ENCODE measurements around the gene BCL2A1. TPM values are rescaled to one million over a fixed set of nuclear protein-coding genes. Genes with fewer than 3 reads are reported as not detected.
A peak's percentile ranks its signal among the peaks of the same experiment; 100 is the strongest.
"Not testable (repeated sequence)": the region's sequence is repeated elsewhere in the genome, so short reads cannot be mapped to it uniquely, and the experiment has no call there.

Gene BCL2A1
- total RNA-seq, 4 donors from 2014 or later, result 0.84 to 1.3 TPM; not detected in 2

GRCh38 chr15:80012060-80012726 lies 41.2 kb upstream of the BCL2A1 start:
- intact Hi-C loops (cut with DNase I; ENCODE audit: low total_unique reads), result no loop called here
- TF ChIP-seq, protein P1, sequence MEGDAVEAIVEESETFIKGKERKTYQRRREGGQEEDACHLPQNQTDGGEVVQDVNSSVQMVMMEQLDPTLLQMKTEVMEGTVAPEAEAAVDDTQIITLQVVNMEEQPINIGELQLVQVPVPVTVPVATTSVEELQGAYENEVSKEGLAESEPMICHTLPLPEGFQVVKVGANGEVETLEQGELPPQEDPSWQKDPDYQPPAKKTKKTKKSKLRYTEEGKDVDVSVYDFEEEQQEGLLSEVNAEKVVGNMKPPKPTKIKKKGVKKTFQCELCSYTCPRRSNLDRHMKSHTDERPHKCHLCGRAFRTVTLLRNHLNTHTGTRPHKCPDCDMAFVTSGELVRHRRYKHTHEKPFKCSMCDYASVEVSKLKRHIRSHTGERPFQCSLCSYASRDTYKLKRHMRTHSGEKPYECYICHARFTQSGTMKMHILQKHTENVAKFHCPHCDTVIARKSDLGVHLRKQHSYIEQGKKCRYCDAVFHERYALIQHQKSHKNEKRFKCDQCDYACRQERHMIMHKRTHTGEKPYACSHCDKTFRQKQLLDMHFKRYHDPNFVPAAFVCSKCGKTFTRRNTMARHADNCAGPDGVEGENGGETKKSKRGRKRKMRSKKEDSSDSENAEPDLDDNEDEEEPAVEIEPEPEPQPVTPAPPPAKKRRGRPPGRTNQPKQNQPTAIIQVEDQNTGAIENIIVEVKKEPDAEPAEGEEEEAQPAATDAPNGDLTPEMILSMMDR (IDR thresholded peaks at IDR 0.05), result no peak
- TF ChIP-seq POLR2A (IDR thresholded peaks at IDR 0.05), result no peak
- peak in 1 of 2 donors; percentile 37 for DNase-seq (ENCODE audit: low spot score in 2 of 2)
- no peak overlapping the region for H3K4me3 ChIP-seq (ENCODE audit: low read depth, poor library complexity, severe bottlenecking)
- 72 to 79% methylated on average over 6 of the region's 6 CpGs for WGBS, 2 donors

DNA sequence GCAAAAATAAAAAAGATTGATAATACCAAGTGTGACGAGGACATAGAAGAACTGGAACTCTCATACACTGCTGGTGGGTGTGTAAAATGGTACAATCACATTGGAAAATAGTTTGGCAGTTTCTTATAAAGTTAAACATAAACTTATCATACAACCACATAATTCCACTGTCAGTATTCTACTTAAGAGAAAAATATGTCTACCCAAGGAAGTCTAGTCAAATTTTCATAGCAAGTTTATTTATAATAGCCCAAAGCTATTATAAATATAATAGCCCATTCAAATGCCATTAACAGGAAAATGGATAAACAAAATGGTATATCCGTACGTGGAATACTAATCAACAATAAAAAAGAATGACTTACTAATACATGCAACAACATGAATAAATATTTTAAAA lies 40.6 kb upstream of the BCL2A1 start:
- TF ChIP-seq, protein P1 (IDR thresholded peaks at IDR 0.05), result no peak
- TF ChIP-seq POLR2A (IDR thresholded peaks at IDR 0.05), result no peak
- no peak overlapping the region for H3K4me3 ChIP-seq (ENCODE audit: low read depth, poor library complexity, severe bottlenecking)
- 52 to 64% methylated on average over 3 of the region's 3 CpGs for WGBS, 2 donors
- intact Hi-C loops (cut with DNase I; ENCODE audit: low total_unique reads), result no loop called here
- no peak for DNase-seq (ENCODE audit: low spot score in 2 of 2)

DNA sequence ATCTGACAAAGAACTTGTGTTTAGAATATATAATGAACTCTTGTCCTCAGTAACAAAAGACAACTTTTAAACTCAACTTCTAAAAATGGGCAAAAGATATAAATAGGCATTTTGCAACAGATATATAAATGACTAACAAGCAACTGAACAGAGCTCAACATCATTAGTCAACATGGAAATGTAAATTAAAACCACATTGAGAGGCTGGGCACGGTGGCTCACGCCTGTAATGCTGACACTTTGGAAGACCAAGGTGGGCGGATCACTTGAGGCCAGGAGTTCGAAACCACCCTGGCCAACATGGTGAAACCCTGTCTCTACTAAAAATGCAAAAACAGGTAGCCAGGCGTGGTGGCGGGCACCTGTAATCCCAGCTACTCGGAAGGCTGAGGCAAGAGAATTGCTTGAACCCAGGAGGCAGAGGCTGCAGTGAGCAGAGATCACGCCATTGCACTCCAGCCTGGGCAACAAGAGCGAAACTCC lies 40.1 kb upstream of the BCL2A1 start:
- DNase-seq (ENCODE audit: low spot score in 2 of 2), result peak in 1 of 2 donors; percentile 37
- 72 to 80% methylated on average over 9 of the region's 9 CpGs for WGBS, 2 donors

GRCh38 chr15:80010131-80010673 lies 39.2 kb upstream of the BCL2A1 start:
- intact Hi-C loops (cut with DNase I; ENCODE audit: low total_unique reads), result no loop called here
- no peak overlapping the region for H3K4me3 ChIP-seq (ENCODE audit: low read depth, poor library complexity, severe bottlenecking)
- TF ChIP-seq POLR2A (IDR thresholded peaks at IDR 0.05), result no peak
- TF ChIP-seq, protein P1 (IDR thresholded peaks at IDR 0.05), result no peak
- DNase-seq (ENCODE audit: low spot score in 2 of 2), result peak in 1 of 2 donors; percentile 56
- WGBS, 2 donors, result 49 to 78% methylated on average over 6 of the region's 6 CpGs

More for the DNA sequence above, 40.1 kb upstream of the BCL2A1 start:
- intact Hi-C loops (cut with DNase I; ENCODE audit: low total_unique reads); H3K4me3 ChIP-seq (ENCODE audit: low read depth, poor library complexity, severe bottlenecking): not testable (repeated sequence)

DNA sequence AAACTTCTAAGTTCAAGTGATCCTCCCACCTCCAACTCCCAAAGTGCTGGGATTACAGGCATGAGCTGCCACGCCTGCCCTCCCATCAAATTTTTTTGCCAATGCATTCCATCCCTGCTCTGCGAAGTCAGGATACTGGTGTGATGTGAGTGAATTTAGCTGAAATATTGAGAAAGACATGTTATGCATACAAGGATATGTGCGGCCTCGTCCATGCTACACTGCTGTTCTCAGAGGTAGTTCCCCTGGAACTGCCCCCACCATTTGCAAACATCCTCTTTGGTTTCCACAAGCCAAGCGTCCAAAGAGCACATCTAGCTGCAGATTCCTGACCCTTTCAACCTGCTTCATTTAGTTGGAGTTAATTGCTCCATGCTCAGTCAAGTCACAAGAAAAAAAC lies 36.5 kb upstream of the BCL2A1 start:
- TF ChIP-seq, protein P1 (IDR thresholded peaks at IDR 0.05), result no peak
- no peak for TF ChIP-seq POLR2A (IDR thresholded peaks at IDR 0.05)
- intact Hi-C loops (cut with DNase I; ENCODE audit: low total_unique reads), result no loop called here
- WGBS, 2 donors, result 92 to 94% methylated on average over 5 of the region's 5 CpGs
- DNase-seq (ENCODE audit: low spot score in 2 of 2), result peak in 1 of 2 donors; percentile 65
- no peak overlapping the region for H3K4me3 ChIP-seq (ENCODE audit: low read depth, poor library complexity, severe bottlenecking)

GRCh38 chr15:80006946-80007345 lies 36.0 kb upstream of the BCL2A1 start:
- intact Hi-C loops (cut with DNase I; ENCODE audit: low total_unique reads), result no loop called here
- no peak overlapping the region for H3K4me3 ChIP-seq (ENCODE audit: low read depth, poor library complexity, severe bottlenecking)
- WGBS, 2 donors, result 88 to 91% methylated on average over 5 of the region's 5 CpGs
- TF ChIP-seq POLR2A (IDR thresholded peaks at IDR 0.05), result no peak
- TF ChIP-seq, protein P1 (IDR thresholded peaks at IDR 0.05), result no peak
- DNase-seq (ENCODE audit: low spot score in 2 of 2), result peak in 1 of 2 donors; percentile 57
